Measurements from ENCODE around the gene ATF5. TPM values are rescaled to one million over a fixed set of nuclear protein-coding genes. Genes with fewer than 3 reads are reported as not detected.

ATF5 gene
- total and polyA plus RNA-seq, 2 of the 13 experiments (the other 11 are each of a cell fraction or from before 2014, with no cell fraction given), result 5.2 to 10.3 TPM

- TF ChIP-seq JDP2 (CRISPR knock-in tag; IDR thresholded peaks at IDR 0.05; ENCODE audit: borderline replicate concordance) (no peak), AKNA (CRISPR knock-in tag; IDR thresholded peaks at IDR 0.05; ENCODE audit: borderline replicate concordance) (no peak), HNRNPLL (IDR thresholded peaks at IDR 0.05; ENCODE audit: low read depth, low read length, poor library complexity, severe bottlenecking) (no peak), ZNF225 (CRISPR knock-in tag; IDR thresholded peaks at IDR 0.05) (peak; percentile 70), ZBTB3 (CRISPR knock-in tag; IDR thresholded peaks at IDR 0.05; ENCODE audit: borderline replicate concordance, low read depth) (no peak), JARID2 (CRISPR knock-in tag; IDR thresholded peaks at IDR 0.05; ENCODE audit: insufficient replicate concordance) (no peak), NR1H2 (CRISPR knock-in tag; IDR thresholded peaks at IDR 0.05; ENCODE audit: borderline replicate concordance, low read depth) (no peak), ZBTB39 (CRISPR knock-in tag; IDR thresholded peaks at IDR 0.05) (peak; percentile 82; the same call in 1 of the 2 replicates), DBP (CRISPR knock-in tag; IDR thresholded peaks at IDR 0.05; ENCODE audit: not compliant biosample characterization) (no peak), BRF2 (CRISPR knock-in tag; IDR thresholded peaks at IDR 0.05) (0 out of 2 replicates have a peak, but pooled peaks have one; percentile 50), SP1 (IDR thresholded peaks at IDR 0.05) (no peak), SP1 (CRISPR knock-in tag; IDR thresholded peaks at IDR 0.05) (peak; percentile 74), ZBTB4 (CRISPR knock-in tag; IDR thresholded peaks at IDR 0.05; ENCODE audit: borderline replicate concordance) (peak; percentile 87; the same call in 1 of the 2 replicates), ESRRA (CRISPR knock-in tag; IDR thresholded peaks at IDR 0.05; ENCODE audit: low read depth) (peak; percentile 41; the same call in 1 of the 2 replicates)
These were observed 842 bp downstream of the ATF5 start (continued) for GRCh38 chr19:49929611-49930482.
